NCI-H2196 (cell line): ENCODE results near the gene C3orf52.

Experiments
- DNase-seq: peaks from one replicate; lab custom pipeline; 2025; ENCODE audit not compliant: unreplicated experiment; lab: John Stamatoyannopoulos, UW

The C3orf52 gene

DNA sequence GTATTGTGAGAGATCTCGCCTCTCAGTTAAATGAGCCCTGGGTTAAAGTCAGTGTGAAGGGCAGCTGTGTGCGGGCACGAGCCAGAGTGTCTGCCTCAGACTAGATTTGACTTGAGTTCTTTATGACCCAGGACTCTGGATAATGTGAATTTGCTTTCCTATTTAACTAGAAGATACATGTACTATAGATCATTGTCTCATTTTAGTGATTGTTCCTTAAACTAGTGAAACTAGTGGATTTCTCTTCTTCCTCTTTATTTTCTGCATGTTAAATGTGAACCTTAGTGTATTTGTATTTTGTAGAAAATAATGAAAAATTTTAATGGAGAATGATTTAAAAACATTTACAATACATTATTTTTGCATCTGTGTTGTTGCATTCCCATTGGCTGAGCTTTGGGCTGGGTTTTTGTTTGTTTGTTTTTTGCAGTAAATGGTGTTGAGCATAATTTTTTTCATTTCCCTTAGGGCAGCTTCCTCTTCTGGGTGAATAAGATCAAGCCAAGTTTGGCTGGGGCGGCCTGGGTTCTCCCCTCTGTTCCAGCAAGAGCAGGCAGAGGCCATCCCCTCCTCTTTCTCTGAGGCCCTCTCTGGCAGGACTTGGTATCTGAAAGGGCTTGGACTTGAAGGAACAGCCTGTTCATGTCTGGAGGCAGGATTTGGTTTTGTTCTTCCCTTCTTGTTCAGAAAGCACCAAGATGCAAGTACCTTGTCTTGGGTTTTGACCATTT, 31.8 kb downstream of the C3orf52 start:
- DNase-seq: no peak

GRCh38 chr3:112119962-112120836, 34.0 kb downstream of the C3orf52 start:
- DNase-seq: no peak

DNA sequence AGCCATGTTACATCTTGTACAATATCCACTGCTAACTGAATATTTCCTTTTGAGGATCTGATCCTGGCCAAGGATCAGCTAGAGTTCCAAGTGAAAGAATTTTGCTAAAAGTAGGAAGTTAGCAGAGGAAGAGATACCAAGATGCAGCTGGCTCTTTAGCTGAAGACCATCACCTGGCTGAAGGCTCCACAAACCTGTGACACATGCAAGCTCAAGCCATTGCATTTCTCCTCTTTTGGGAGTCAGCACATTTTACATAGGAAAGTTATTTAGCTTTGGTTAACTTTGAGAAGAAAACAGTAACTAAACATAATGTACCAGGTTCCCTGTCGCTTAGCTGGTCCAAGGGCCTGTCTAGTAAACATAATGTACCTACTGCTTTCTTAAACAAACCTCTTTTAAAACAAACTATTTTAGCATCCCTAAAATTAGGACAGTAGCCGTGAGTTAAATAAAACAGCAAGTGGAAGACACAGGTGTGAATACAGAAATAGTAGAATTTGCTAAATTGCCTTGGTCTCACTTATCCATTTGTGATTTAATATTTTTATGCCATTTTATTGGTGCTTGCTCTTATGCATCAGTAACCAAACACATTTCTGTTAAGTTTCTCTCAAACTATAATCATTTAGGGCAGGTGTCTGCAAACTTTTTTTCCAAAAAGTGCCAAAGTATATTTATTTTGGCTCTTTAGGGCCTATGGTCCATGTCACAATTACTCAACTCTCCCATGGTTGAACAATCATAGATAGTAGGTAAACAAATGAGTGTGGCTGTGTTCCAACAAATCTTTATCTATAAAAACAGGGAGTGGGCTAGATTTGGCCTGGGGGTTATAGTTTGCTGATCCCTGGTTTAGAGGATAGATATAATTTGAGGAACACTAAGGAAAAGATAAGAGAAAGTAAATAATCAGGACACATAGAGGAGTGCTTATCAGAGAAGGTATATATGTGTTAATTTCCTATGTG, 35.7 kb downstream of the C3orf52 start:
- DNase-seq: no peak

GRCh38 chr3:112122870-112123269, 36.7 kb downstream of the C3orf52 start:
- DNase-seq: no peak

DNA sequence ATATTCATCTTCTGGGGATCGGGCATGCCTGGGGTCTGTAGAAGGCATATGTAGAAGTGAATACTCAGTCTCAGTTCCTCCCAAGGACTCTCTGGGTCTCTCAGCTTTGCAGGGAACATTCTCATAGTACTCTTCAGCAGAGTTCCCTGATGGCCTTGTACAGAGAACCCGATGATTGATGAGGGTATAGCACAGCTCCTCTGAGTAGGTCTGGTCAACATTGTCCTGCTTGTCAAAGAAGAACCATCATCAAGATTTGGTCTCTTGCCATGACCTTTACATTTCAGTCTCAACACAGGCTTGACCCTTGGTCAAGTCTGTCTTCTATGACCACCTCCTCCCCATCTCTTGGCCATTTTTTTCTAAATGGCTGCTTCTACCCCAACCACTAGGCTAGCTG, 37.4 kb downstream of the C3orf52 start:
- no peak for DNase-seq

GRCh38 chr3:112124907-112125607, 38.9 kb downstream of the C3orf52 start:
- no peak for DNase-seq

DNA sequence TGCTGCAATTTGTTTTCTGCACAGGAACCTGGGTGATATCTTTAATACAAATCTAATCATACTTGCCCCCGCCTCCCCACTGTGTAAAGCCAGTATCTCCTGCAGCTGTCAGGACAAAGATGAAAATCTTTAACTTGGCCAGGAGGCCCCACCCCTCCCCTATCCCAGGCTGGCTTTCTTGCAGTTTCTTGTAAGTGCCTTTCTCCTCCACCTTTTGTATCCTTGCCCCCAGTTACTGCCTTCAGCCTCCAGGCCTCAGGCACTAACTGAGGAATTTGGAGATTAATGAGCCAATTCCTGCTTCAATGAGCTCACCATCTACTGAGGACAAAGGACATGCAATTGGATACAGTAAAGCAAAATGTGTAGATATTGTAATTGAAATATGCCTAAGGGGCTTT, 40.3 kb downstream of the C3orf52 start:
- no peak for DNase-seq

DNA sequence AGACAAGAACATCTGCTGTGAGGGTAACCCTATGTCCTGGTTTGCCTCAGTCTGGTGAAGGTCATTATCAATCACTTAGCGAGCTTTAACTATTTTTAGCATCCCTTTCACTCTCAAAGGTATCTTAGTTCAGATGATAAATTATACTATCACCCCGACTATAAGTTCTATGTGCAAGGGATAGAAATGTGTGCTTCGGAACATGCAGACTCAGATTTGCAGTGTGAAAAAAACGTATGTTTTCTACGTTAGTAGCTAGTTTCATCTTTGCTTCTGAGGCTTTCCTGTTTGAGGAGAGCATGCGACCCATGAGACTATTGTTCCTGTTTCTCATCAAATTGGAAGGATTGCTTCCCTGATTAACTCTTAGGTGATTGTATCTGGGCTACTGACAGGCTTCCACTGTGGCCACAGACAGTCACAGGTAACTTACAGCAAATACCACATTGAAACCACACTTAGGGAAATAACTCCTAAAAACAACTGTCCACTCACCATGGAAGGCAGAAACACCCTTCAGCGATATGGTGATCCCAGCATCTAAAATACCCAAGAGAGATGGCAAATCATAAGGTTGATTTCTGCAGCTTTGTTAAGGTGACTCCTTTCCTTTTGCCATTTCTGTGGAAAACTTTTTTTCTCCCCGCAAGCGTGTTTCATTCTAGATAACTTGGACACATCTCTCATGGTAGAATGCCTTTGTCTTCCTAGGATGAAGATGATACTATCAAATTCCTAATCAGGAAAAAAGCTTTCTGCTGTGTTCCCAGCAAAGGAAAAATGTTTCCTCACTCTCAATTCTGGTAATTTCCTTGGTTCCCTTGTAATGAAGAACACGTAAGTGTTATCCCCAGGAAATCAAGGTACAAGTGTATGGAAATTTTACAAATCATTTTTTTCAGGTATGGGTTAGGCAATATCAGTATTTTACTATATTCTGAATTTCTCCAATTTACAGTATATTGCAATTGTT, 41.6 kb downstream of the C3orf52 start:
- no peak for DNase-seq

- no peak for DNase-seq
These were observed 42.9 kb downstream of the C3orf52 start for GRCh38 chr3:112128843-112129727.

DNA sequence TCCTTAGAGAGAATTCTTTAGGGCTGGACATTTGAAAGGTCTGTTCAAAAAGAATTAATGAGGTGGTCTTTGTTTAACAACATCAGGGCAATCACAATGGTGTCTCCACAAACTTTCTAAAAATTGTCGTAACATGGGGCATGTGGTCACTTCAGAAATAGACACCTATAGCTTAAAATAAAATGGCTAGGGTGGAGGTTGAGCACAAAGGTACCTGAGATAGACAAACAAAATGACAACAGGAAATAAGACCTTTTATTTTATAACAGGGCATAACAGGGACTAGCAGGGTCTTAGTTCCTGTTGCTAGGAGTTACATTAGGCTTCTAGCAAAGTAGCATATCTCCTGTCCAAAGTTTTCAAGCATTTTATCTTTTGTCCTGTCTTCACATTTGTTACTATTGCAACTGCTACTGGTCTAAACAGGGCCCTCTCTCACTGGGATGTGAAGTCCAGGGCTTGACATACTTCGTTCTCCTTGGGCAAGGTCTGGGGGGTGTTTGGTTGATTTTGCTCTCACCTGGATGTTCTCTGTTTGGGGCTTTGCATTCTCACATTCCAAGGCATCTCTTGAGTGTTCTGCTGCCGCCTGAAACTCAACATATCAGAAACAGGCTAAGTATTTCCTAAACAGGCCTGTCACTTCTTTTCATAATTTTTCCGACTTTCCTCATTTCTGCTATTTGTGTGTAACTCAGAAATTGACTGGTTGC, 43.9 kb downstream of the C3orf52 start:
- DNase-seq: no peak

GRCh38 chr3:112130638-112130993, 44.4 kb downstream of the C3orf52 start:
- no peak for DNase-seq

DNA sequence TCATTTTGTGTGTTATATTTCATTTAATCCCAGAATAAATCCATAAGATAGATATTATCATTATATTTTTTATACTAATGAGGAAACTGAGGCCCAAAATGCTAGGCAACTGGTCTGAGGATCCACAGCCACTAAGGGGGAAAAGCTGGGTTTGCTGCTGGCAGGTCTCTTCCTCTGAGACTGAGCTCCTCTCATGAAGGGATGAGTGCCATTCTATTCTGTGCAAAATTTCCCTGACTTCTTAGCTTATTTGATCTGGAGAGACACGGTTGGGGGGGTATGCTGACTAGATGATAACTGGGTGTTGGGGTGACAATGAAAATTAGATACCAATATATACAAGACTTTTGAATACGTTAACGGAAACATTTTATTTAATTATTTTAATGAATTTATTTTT, 44.9 kb downstream of the C3orf52 start:
- no peak for DNase-seq

- DNase-seq: no peak
These were observed 45.9 kb downstream of the C3orf52 start for GRCh38 chr3:112132088-112132487.

DNA sequence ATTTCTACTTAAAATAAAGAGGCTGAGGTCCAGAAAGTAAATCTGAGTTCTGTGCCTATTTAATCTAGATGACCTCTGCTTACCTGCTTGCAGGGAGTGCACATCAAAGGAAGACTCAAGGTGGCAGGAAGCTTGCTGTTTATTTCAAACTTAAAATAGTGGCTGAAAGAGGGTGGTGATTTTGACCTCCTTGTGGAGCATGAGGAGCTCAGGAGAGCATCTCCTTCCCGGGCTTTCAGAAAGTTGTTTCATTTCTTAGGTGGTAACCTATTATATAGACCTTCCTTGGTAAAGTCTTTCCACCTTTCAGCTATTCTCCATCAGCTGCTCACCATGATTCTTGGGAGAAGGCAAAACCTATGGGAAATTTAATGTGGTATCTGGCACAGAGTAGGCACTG, 46.4 kb downstream of the C3orf52 start:
- DNase-seq: no peak

GRCh38 chr3:112132975-112133448, 46.8 kb downstream of the C3orf52 start, which contains the start of gene GCSAM:
TSS of gene GCSAM (minus strand) at chr3:112133248. CDS start at chr3:112133120, 128 bp downstream.
- DNase-seq: no peak

DNA sequence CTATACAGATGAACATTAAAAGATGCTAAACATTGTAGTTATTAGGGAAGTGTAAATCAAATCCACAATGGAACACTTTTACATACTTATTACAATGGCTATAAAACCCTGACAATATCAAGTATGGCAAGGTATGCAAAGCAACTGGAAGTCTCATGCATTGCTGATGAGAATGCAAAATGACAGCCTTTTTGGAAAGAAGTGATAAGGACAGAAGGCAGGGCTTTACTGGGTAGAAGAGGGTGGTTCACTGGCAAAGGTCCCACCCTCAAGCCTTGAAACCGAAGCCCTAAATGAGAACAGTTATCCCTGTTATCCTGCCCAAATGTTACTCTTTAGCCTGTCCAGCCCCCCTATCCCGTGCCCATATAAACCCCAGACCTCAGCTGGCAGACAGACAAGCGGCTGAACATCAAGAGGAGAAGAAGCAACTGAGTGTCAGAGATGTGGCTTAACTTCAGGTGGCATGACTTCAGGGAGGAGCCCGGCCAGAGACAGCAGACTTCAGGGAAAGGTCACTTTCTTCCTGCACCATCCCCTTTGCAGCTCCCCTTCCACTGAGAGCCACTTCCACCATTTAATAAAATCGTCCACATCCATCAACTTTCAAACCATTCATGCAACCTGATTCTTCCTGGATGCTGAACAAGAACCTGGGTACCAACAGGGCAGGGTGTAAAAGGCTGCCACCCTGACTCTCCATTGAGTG, 47.6 kb downstream of the C3orf52 start:
- DNase-seq: no peak
